Stimulated activated CD8-positive, alpha-beta memory T cell treated with anti-CD3 and anti-CD28 coated beads, Interleukin-4, amount 100 ng/mL, for 1 hour (primary cell): ENCODE measurements around the gene LEFTY1.
"Not testable (repeated sequence)": the region's sequence is repeated elsewhere in the genome, so short reads cannot be mapped to it uniquely, and the experiment has no call there.

Experiments used
- DNase-seq, 2 donors: peaks; one replicate each; pipeline ENCODE4 v3.0.0-alpha.2; 2020; ENCODE audit warnings: low read depth in 2 of 2, low spot score in 1 of 2

LEFTY1 gene

DNA sequence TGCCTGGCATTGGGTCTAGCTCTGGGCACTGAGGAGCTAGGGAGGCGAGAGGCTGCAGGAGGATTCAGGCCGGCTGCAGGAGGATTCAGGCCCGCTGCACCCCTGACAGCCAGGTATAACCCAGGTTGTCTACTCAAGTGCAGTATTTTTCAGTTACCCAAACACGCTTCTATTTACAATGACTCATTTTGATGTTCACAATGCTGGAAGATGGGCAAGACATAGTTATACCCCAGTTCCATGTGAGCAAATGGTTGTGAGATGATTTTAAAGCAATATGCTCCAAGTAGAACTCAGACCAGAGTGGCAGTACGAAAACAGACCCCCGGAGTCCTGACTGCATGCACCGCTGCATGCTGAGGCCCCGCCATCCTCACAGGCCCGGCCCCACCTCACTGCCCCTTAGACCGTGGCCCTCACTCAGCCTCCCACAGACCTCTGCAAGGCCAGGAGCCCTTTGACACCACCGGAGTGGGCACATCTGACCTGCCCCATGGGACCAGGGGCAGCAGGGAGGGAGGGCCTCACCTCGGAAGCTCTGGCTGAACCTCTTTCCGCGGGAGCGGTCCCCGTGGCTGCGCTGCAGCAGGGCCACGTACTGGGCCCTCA, 553 bp downstream of the LEFTY1 start:
- no peak for DNase-seq

GRCh38 chr1:225887554-225888288, 1.2 kb downstream of the LEFTY1 start:
- not testable (repeated sequence) for DNase-seq

- no peak for DNase-seq
These were observed 2.0 kb downstream of the LEFTY1 start for GRCh38 chr1:225887030-225887314.

DNA sequence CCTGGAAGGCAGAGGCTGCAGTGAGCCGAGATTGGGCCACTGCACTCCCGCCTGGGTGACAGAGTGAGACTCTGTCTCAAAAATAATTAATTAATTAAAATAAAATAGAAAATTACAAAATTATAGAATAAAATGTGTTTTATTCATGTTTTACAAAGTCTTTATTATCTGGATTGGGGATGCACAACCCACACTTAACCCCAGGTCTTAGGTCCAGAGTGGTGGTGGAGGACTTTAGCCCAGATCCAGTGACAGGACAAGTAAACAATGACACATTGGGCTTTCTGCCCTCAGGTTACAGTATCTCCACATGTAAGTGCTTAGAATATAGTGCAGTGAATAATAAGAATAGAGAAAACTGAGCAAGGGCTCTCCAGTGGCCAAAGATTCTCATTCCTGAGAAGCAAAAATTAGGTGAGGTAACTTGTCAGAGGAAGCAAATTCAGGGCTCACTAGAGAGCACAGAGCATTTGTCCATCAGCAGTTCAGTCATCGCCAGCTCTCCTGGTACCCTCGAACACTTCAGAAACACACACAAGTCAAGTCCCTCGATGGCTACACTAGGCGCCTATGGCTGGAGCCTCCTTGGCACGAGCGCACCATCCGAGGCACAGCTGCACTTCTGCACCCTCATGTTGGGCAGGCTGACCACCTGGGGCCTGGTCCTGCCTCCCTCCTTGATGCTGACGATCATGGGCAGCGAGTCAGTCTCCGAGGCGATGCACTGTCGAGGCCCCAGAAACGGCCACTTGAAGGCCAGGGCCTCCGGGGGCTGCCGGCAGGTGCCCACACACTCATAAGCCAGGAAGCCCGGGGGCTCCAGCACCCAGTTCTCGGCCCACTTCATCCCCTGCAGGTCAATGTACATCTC, 2.6 kb downstream of the LEFTY1 start:
- no peak for DNase-seq

GRCh38 chr1:225885336-225885735, 3.6 kb downstream of the LEFTY1 start:
- DNase-seq, result no peak

DNA sequence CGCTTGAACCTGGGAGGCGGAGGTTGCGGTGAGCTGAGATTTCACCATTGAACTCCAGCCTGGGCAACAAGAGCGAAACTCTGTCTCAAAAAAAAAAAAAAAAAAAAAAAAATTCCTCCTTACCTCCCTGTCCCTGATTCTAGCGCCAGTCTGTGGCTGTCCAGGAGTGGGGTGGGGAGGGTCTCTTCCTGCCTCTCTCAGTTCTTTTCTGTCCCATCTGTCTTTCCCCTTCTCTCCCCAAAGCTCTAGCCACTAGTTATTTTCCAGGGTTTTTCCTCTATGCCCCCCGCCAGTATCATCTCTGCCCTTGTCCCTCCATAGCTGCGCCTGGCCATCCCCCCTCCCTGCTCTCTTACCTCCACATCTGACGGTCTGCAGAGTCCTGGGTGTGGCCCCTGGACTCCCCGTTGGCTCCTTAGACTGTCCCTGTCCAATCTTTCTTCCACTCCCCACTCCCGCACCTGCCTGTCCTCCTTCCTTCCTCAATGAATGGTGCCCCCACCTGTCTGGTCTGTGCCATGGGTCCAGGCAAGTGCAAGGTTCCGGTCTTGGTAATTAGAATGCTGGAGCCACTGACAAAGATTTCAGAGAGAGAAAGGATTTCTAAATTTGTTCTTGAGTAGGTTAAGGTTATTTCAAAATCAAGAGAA, 5.2 kb downstream of the LEFTY1 start:
- no peak for DNase-seq

- DNase-seq, result no peak
These were observed 6.0 kb downstream of the LEFTY1 start for GRCh38 chr1:225882694-225883615.

- peak; percentile 73 to 88 for DNase-seq
These were observed 6.8 kb downstream of the LEFTY1 start, which contains the start of gene TMEM63A for GRCh38 chr1:225881959-225882693. TSS of gene TMEM63A (minus strand) at chr1:225882380. CDS start at chr1:225877580, 4,800 bp downstream.

DNA sequence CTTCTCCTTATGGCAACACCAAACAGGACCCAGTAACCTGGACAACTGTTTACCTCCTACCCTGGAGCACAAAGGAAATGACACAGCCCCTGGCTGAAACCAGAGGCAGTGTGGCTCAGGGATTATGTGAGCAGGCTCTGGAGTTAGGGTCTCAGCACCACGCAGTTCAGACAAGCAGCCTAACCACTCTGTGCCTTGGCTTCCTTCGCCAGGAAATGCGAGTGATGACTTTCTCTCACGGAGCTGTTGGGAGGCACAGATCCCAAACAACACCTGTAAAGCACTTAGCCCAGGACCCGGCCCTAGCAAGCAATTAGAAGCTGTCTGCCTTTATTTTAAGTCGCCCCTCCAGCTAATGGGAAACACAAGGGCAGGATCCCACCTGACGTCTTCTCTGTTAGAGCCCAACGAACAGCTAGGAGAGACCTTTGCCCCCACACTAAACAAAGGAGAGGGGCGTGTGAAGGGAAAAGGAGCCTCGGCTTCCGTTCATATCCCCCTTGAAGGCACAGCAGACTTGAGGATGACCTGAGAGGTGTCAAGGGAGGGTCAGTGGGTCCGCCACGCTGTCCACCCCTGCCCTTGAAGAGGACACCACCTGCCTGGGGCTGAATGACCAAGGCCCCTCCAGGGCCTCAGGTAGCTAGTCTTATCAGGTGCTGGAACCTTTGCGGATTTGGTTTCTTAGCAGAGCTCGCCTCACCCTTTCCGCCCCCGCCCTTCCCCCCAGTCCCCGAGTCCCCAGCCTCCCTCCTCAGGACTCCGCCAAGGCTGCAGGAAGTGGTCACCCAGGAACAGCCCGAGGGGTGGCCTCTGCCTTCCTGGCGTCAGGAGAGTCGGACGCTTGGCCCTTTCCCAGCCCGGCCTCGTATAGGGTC, 7.6 kb downstream of the LEFTY1 start:
- DNase-seq, result no peak

GRCh38 chr1:225880636-225881035, 8.3 kb downstream of the LEFTY1 start:
- no peak for DNase-seq

DNA sequence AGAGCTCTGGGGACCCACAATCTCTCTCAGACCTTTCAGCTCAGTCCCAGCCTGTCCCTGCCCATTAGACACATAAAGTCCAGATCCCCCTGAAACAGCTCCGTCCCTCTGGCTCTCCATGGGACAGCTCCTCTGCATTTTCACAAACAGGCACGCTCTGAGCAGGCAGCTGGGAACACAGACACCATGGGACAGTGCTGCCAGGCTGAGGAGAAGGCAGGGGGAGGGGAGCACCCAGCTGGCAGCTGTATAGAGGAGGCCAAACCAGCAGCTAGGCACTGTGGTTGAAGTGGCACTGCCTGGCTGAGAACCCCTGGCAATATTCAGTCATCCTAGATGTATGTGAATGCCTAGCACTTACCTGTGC, 8.7 kb downstream of the LEFTY1 start:
- DNase-seq, result no peak

GRCh38 chr1:225879521-225880221, 9.3 kb downstream of the LEFTY1 start:
- DNase-seq, result no peak

DNA sequence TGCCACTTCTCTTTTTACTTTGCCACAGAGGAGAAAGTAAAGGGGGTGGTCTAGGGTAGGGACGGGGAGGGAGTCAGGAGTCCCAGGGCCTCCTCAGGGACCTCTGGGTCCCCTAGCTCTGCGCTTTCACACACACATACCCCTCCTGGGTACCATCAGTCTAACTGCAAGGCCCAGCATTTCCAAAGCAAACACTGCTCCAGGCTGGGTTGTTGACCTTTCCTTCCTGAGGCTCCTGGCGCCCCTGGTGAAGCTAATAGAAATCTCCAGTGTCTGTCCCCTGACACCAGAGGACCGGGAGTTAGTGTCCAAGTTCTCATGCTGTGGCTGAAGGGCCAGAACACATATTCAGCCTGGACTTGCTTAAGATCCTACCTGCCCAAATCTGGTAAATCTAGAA, 10.7 kb downstream of the LEFTY1 start:
- DNase-seq, result no peak

- no peak for DNase-seq
These were observed 11.4 kb downstream of the LEFTY1 start for GRCh38 chr1:225877580-225877979.

GRCh38 chr1:225876900-225877510, 11.9 kb downstream of the LEFTY1 start:
- no peak for DNase-seq

GRCh38 chr1:225875044-225875815, 13.7 kb downstream of the LEFTY1 start:
- DNase-seq, result no peak

- no peak for DNase-seq
These were observed 14.5 kb downstream of the LEFTY1 start for GRCh38 chr1:225874431-225874830.
